KBM-7 (cell line): ENCODE results near the gene UQCRH.

ENCODE experiments used
- DNase-seq: peaks from one replicate; pipeline ENCODE4 v3.0.0-alpha.2; 2015
- in situ Hi-C: fragments of 300-500 bp; cut with MboI; formaldehyde crosslinking; loops from 2 replicates; pipeline ENCODE4 v1.14.3; 2020; ENCODE audit warnings: low sequenced_read_pairs, low pct_unique_long_range_greater_than_20kb, mixed read lengths

UQCRH gene

GRCh38 chr1:46303038-46303871, at the start of gene UQCRH, which contains the start of gene LRRC41:
Gene UQCRH (plus strand): TSS chr1:46303698. CDS start chr1:46303767, 69 bp downstream.
Gene LRRC41 (minus strand): TSS chr1:46303616. CDS start chr1:46303322, 294 bp downstream.
- peak; percentile 98 for DNase-seq
- in situ Hi-C loops = no loop called here

- no peak for DNase-seq
- in situ Hi-C loops = no loop called here
These were observed 48.8 kb upstream of the UQCRH start for GRCh38 chr1:46254668-46255067.

- DNase-seq = no peak
- in situ Hi-C loops = no loop called here
These were observed 47.0 kb upstream of the UQCRH start for GRCh38 chr1:46256523-46256922.

- in situ Hi-C loops = no loop called here
- no peak for DNase-seq
These were observed 41.0 kb upstream of the UQCRH start for GRCh38 chr1:46262508-46262907.

GRCh38 chr1:46263146-46263545, 40.4 kb upstream of the UQCRH start:
- in situ Hi-C loops = no loop called here

GRCh38 chr1:46268578-46268977, 34.9 kb upstream of the UQCRH start:
- in situ Hi-C loops = no loop called here
- no peak for DNase-seq

More at GRCh38 chr1:46263146-46263545, 40.4 kb upstream of the UQCRH start:
- DNase-seq = no peak

GRCh38 chr1:46274225-46275029, 29.1 kb upstream of the UQCRH start:
- in situ Hi-C loops = no loop called here
- no peak for DNase-seq

- in situ Hi-C loops = no loop called here
- no peak for DNase-seq
These were observed 28.5 kb upstream of the UQCRH start for GRCh38 chr1:46275030-46275337.

- in situ Hi-C loops = no loop called here
- no peak for DNase-seq
These were observed 25.7 kb upstream of the UQCRH start for GRCh38 chr1:46277658-46278373.

- in situ Hi-C loops = no loop called here
- DNase-seq = no peak
These were observed 24.7 kb upstream of the UQCRH start for GRCh38 chr1:46278807-46279206.

- in situ Hi-C loops = no loop called here
These were observed 23.4 kb upstream of the UQCRH start for GRCh38 chr1:46280092-46280491.

GRCh38 chr1:46281021-46281420, 22.5 kb upstream of the UQCRH start:
- in situ Hi-C loops = no loop called here
- no peak for DNase-seq

More at GRCh38 chr1:46280092-46280491, 23.4 kb upstream of the UQCRH start:
- no peak for DNase-seq

GRCh38 chr1:46284058-46284457, 19.4 kb upstream of the UQCRH start:
- no peak for DNase-seq
- in situ Hi-C loops = no loop called here

GRCh38 chr1:46284597-46285564, 18.6 kb upstream of the UQCRH start:
- no peak for DNase-seq
- in situ Hi-C loops = no loop called here

- in situ Hi-C loops = no loop called here
- no peak for DNase-seq
These were observed 17.6 kb upstream of the UQCRH start for GRCh38 chr1:46285730-46286477.

- in situ Hi-C loops = no loop called here
- no peak for DNase-seq
These were observed 14.9 kb upstream of the UQCRH start for GRCh38 chr1:46288485-46289133.

- in situ Hi-C loops = no loop called here
- no peak for DNase-seq
These were observed 14.4 kb upstream of the UQCRH start for GRCh38 chr1:46289134-46289494.

- in situ Hi-C loops = no loop called here
- no peak for DNase-seq
These were observed 13.5 kb upstream of the UQCRH start for GRCh38 chr1:46289976-46290375.
